HUES48 (cell line): ENCODE results near the gene CEACAM5.

ENCODE experiments used
- H3K27ac ChIP-seq: one replicate; pipeline ENCODE4 v1.7.0; 2013; ENCODE audit warnings: low read depth, low read length, inconsistent platforms
- H3K27me3 ChIP-seq: 2 replicates; pipeline ENCODE4 v1.6.1; 2013; ENCODE audit warnings: mild to moderate bottlenecking, low read length; ENCODE audit not compliant: control insufficient read depth, insufficient read depth
- H3K36me3 ChIP-seq: 2 replicates; pipeline ENCODE4 v1.6.1; 2013; ENCODE audit warnings: low read length; ENCODE audit not compliant: control insufficient read depth, insufficient read depth
- H3K4me1 ChIP-seq: 2 replicates; pipeline ENCODE4 v1.6.1; 2013; ENCODE audit warnings: mild to moderate bottlenecking, low read length; ENCODE audit not compliant: control insufficient read depth, insufficient read depth
- H3K4me3 ChIP-seq: 2 replicates; pipeline ENCODE4 v1.5.1; 2013; ENCODE audit warnings: mild to moderate bottlenecking, low read depth, low read length
- H3K9ac ChIP-seq: 2 replicates; pipeline ENCODE4 v1.6.1; 2013; ENCODE audit warnings: mild to moderate bottlenecking, low read depth, low read length, moderate library complexity
- H3K9me3 ChIP-seq: 2 replicates; pipeline ENCODE4 v1.6.1; 2013; ENCODE audit warnings: low read length; ENCODE audit not compliant: control insufficient read depth, insufficient read depth

Gene CEACAM5

GRCh38 chr19:41709951-41710645 lies 1.7 kb downstream of the CEACAM5 start:
- no peak overlapping the region for H3K4me3 ChIP-seq
- no peak overlapping the region for H3K9ac ChIP-seq
- H3K27ac ChIP-seq, result no peak overlapping the region
- H3K4me1 ChIP-seq, result no peaks in the 10 kb centered on the region
- no peaks in the 10 kb centered on the region for H3K36me3 ChIP-seq
- H3K9me3 ChIP-seq, result peaks cover 16% of the 10 kb centered on the region; the same call in 1 of the 2 replicates
- H3K27me3 ChIP-seq, result no peaks in the 10 kb centered on the region

- Histone ChIP-seq H3K9me3 (peaks cover 16% of the 10 kb centered on the region; the same call in 1 of the 2 replicates), H3K4me1 (no peaks in the 10 kb centered on the region), H3K27ac (no peak overlapping the region), H3K27me3 (no peaks in the 10 kb centered on the region), H3K36me3 (no peaks in the 10 kb centered on the region), H3K9ac (no peak overlapping the region), H3K4me3 (no peak overlapping the region)
These were observed 3.2 kb downstream of the CEACAM5 start for GRCh38 chr19:41711376-41712261.

- Histone ChIP-seq H3K27me3 (no peaks in the 10 kb centered on the region), H3K27ac (no peak overlapping the region), H3K4me1 (no peaks in the 10 kb centered on the region), H3K36me3 (no peaks in the 10 kb centered on the region), H3K4me3 (no peak overlapping the region), H3K9ac (no peak overlapping the region), H3K9me3 (peaks cover 32% of the 10 kb centered on the region)
These were observed 6.2 kb downstream of the CEACAM5 start for GRCh38 chr19:41714598-41714997.

- Histone ChIP-seq H3K9ac (no peak overlapping the region), H3K27me3 (no peaks in the 10 kb centered on the region), H3K27ac (no peak overlapping the region), H3K4me1 (no peaks in the 10 kb centered on the region), H3K9me3 (peaks cover 31% of the 10 kb centered on the region), H3K4me3 (no peak overlapping the region), H3K36me3 (no peaks in the 10 kb centered on the region)
These were observed 10.3 kb downstream of the CEACAM5 start for GRCh38 chr19:41718761-41719160.

GRCh38 chr19:41720103-41720502 lies 11.7 kb downstream of the CEACAM5 start:
- no peaks in the 10 kb centered on the region for H3K4me1 ChIP-seq
- H3K9me3 ChIP-seq, result peaks cover 36% of the 10 kb centered on the region
- H3K9ac ChIP-seq, result no peak overlapping the region
- no peak overlapping the region for H3K4me3 ChIP-seq
- no peak overlapping the region for H3K27ac ChIP-seq
- H3K36me3 ChIP-seq, result no peaks in the 10 kb centered on the region
- no peaks in the 10 kb centered on the region for H3K27me3 ChIP-seq

GRCh38 chr19:41726493-41726892 lies 18.1 kb downstream of the CEACAM5 start:
- H3K9ac ChIP-seq, result no peak overlapping the region
- H3K4me1 ChIP-seq, result no peaks in the 10 kb centered on the region
- H3K27ac ChIP-seq, result no peak overlapping the region
- no peaks in the 10 kb centered on the region for H3K36me3 ChIP-seq
- no peaks in the 10 kb centered on the region for H3K27me3 ChIP-seq
- peaks cover 11% of the 10 kb centered on the region for H3K9me3 ChIP-seq
- H3K4me3 ChIP-seq, result no peak overlapping the region

GRCh38 chr19:41734156-41734555 lies 25.7 kb downstream of the CEACAM5 start:
- Histone ChIP-seq H3K4me1 (no peaks in the 10 kb centered on the region), H3K27me3 (no peaks in the 10 kb centered on the region), H3K27ac (no peak overlapping the region), H3K9me3 (no peaks in the 10 kb centered on the region; the same call in 1 of the 2 replicates), H3K36me3 (no peaks in the 10 kb centered on the region), H3K9ac (no peak overlapping the region), H3K4me3 (no peak overlapping the region)

GRCh38 chr19:41734585-41734984 lies 26.2 kb downstream of the CEACAM5 start:
- Histone ChIP-seq H3K36me3 (no peaks in the 10 kb centered on the region), H3K4me1 (no peaks in the 10 kb centered on the region), H3K9me3 (no peaks in the 10 kb centered on the region; the same call in 1 of the 2 replicates), H3K4me3 (no peak overlapping the region), H3K27me3 (no peaks in the 10 kb centered on the region), H3K27ac (no peak overlapping the region), H3K9ac (no peak overlapping the region)

GRCh38 chr19:41735071-41735600 lies 26.7 kb downstream of the CEACAM5 start:
- H3K4me3 ChIP-seq, result no peak overlapping the region
- no peaks in the 10 kb centered on the region for H3K4me1 ChIP-seq
- no peaks in the 10 kb centered on the region; the same call in 1 of the 2 replicates for H3K9me3 ChIP-seq
- no peak overlapping the region for H3K27ac ChIP-seq
- no peaks in the 10 kb centered on the region for H3K36me3 ChIP-seq
- H3K9ac ChIP-seq, result no peak overlapping the region
- H3K27me3 ChIP-seq, result no peaks in the 10 kb centered on the region

- Histone ChIP-seq H3K4me3 (no peak overlapping the region), H3K36me3 (no peaks in the 10 kb centered on the region), H3K27me3 (no peaks in the 10 kb centered on the region), H3K9me3 (no peaks in the 10 kb centered on the region), H3K27ac (no peak overlapping the region), H3K9ac (no peak overlapping the region), H3K4me1 (no peaks in the 10 kb centered on the region)
These were observed 30.9 kb downstream of the CEACAM5 start for GRCh38 chr19:41739361-41739760.
